Measurements from ENCODE around the gene ZDHHC11B. TPM values are rescaled to one million over a fixed set of nuclear protein-coding genes. Genes with fewer than 3 reads are reported as not detected.
"Not testable (repeated sequence)": the region's sequence is repeated elsewhere in the genome, so short reads cannot be mapped to it uniquely, and the experiment has no call there.

ZDHHC11B gene
- total RNA-seq, 4 donors from 2014 or later, result 0.39 to 2.1 (median 1.5) TPM; not detected in 1

DNA sequence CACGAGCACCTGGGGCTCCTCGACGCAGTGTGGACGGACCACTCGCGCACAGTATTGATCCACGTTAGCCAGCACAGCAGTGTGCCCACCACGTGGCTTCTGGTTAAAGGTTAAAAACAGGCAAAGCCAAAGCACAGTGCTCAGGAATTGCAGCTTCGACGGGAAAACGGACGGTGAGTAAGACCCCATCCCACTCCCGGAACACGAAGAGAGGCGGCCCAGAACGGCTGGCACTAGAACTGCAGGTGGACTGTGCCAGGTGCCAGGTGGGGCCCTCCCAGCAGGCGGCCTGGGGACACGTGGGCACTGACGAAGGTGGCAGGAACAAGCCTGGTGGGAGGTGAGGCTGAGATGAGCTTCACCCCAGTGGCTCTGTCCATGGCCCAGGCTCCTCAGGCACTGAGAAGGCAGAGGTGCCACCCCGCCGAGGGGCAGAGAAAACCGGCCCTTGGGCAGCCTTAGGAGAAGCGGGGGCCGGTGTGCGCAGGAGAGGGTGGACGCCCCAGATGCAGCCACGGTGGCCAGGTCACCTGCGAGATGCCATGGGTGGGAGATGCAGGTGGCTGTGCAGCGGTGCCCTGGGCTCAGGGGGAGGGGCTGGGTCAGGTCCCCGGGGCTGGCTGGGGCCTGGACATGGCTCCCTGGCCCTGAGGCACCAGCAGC, 96.0 kb downstream of the ZDHHC11B start:
- H3K27me3 ChIP-seq; H3K36me3 ChIP-seq; H3K4me1 ChIP-seq; H3K4me3 ChIP-seq; H3K27ac ChIP-seq; H3K9me3 ChIP-seq; DNase-seq (ENCODE audit: low spot score in 2 of 2): not testable (repeated sequence)
- WGBS, 2 donors, result 86 to 90% methylated on average over 12 to 29 of the region's 30 CpGs

DNA sequence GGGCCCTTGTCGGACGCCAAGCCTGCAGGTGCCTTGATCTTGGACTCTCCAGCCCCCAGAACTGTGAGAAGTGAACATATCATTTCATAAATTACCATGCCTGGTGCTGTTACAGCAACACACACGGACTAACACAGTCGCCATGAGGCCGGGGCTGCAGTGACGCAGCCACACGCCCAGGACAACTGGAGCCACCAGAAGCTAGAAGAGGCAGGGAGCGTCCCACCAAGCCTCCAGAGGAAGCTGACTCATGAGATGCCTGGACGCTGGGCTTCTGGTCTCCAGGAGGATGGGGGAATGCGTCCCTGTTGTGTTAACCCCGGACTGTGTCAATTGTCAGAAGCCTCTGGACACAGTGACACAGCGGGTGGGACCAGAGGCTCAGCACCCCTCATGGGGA, 97.6 kb downstream of the ZDHHC11B start:
- H3K27ac ChIP-seq; DNase-seq (ENCODE audit: low spot score in 2 of 2): not testable (repeated sequence)
- WGBS, 2 donors, result 75% methylated on average over 6 of the region's 12 CpGs; no CpG with 5 or more reads in 1 of the 2 donors

GRCh38 chr5:686172-686523, 98.4 kb downstream of the ZDHHC11B start:
- DNase-seq (ENCODE audit: low spot score in 2 of 2); H3K36me3 ChIP-seq; H3K9me3 ChIP-seq; H3K27ac ChIP-seq; H3K27me3 ChIP-seq; H3K4me1 ChIP-seq; H3K4me3 ChIP-seq: not testable (repeated sequence)
- 82 to 97% methylated on average over 9 to 11 of the region's 12 CpGs for WGBS, 2 donors

More for the DNA sequence above, 97.6 kb downstream of the ZDHHC11B start:
- not testable (repeated sequence) for H3K36me3 ChIP-seq, H3K27me3 ChIP-seq, H3K4me3 ChIP-seq, H3K9me3 ChIP-seq, H3K4me1 ChIP-seq

DNA sequence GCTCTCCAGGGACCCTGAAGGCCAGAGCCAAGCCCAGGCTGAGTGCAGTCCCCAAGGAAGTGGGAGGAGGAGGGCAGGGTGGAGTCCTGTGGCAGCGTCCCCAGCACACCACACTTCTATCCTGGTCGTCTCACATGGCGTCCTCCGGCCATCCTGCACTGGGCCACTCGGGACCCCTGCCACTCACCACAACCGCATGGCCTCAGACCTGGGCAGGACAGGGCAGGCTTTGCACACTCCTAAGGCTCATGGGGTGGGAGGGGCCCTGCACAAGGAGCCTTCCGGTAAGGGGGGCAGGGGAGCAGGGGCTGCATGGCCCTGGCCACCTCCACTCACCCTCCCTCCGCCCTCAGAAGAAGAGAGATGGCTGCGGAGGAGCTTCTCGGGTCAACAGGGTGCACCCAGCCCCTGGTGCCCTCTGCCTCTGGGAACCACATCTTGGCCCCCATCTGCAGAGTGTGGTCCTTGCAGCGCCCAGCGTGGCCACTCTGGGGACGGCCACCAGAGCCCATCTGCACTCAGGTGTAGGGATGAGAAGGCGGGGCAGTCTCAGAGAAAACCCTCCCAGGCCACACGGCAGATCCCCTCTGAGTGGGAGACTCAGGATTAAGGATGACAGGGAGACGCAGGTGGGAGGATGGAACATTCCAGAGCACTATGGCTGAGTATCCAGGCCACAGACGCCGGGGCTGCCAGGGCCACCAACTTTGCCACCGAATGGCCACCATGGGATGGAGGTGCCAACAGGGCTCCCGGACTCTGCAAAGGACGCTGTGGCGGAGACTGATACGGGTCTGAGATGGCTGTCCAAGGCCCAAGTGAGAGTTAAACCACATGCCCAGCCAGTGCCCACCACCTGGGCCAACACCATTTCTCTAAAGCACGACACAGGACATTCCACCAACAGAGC, 99.0 kb downstream of the ZDHHC11B start:
- TF ChIP-seq, protein P1, sequence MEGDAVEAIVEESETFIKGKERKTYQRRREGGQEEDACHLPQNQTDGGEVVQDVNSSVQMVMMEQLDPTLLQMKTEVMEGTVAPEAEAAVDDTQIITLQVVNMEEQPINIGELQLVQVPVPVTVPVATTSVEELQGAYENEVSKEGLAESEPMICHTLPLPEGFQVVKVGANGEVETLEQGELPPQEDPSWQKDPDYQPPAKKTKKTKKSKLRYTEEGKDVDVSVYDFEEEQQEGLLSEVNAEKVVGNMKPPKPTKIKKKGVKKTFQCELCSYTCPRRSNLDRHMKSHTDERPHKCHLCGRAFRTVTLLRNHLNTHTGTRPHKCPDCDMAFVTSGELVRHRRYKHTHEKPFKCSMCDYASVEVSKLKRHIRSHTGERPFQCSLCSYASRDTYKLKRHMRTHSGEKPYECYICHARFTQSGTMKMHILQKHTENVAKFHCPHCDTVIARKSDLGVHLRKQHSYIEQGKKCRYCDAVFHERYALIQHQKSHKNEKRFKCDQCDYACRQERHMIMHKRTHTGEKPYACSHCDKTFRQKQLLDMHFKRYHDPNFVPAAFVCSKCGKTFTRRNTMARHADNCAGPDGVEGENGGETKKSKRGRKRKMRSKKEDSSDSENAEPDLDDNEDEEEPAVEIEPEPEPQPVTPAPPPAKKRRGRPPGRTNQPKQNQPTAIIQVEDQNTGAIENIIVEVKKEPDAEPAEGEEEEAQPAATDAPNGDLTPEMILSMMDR (IDR thresholded peaks at IDR 0.05), result no peak
- TF ChIP-seq POLR2A (IDR thresholded peaks at IDR 0.05) (no peak), EP300 (IDR thresholded peaks at IDR 0.05) (no peak)
- Histone ChIP-seq H3K9me3 (no peaks in the 10 kb centered on the region), H3K36me3 (no peaks in the 10 kb centered on the region), H3K27me3 (no peaks in the 10 kb centered on the region), H3K4me3 (no peak overlapping the region), H3K4me1 (no peaks in the 10 kb centered on the region), H3K27ac (no peak overlapping the region)
- 84 to 92% methylated on average over 23 to 24 of the region's 24 CpGs for WGBS, 2 donors
- no peak for DNase-seq (ENCODE audit: low spot score in 2 of 2)

DNA sequence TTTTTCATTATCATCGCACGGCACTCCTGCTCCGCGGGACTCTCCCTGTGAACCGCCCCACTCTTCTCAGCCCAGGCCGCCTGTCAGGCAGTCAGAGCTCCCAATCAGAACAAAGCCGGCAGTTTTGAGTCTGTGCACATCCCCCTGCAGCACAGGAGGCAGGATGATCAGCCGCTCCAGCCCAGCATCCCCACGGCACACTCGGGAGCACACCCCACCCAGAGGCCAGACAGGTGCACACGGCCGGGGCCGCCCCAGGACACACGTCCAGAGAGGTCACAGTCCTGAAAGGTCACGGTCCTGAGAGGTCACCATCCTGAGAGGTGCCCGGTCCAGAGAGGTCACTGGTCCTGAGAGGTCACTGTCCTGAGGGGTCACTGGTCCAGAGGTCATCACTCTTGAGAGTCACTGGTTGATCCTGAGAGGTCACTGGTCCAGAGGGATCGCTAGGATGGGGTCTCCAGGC, 99.7 kb downstream of the ZDHHC11B start:
- Histone ChIP-seq H3K27me3 (no peaks in the 10 kb centered on the region), H3K36me3 (no peaks in the 10 kb centered on the region), H3K4me3 (no peak overlapping the region), H3K27ac (no peak overlapping the region), H3K9me3 (no peaks in the 10 kb centered on the region), H3K4me1 (no peaks in the 10 kb centered on the region)
- 79 to 90% methylated on average over 5 to 13 of the region's 17 CpGs for WGBS, 2 donors
- no peak for DNase-seq (ENCODE audit: low spot score in 2 of 2)
- TF ChIP-seq EP300 (IDR thresholded peaks at IDR 0.05), result no peak
- TF ChIP-seq, protein P1 (IDR thresholded peaks at IDR 0.05), result no peak
- TF ChIP-seq POLR2A (IDR thresholded peaks at IDR 0.05), result no peak

DNA sequence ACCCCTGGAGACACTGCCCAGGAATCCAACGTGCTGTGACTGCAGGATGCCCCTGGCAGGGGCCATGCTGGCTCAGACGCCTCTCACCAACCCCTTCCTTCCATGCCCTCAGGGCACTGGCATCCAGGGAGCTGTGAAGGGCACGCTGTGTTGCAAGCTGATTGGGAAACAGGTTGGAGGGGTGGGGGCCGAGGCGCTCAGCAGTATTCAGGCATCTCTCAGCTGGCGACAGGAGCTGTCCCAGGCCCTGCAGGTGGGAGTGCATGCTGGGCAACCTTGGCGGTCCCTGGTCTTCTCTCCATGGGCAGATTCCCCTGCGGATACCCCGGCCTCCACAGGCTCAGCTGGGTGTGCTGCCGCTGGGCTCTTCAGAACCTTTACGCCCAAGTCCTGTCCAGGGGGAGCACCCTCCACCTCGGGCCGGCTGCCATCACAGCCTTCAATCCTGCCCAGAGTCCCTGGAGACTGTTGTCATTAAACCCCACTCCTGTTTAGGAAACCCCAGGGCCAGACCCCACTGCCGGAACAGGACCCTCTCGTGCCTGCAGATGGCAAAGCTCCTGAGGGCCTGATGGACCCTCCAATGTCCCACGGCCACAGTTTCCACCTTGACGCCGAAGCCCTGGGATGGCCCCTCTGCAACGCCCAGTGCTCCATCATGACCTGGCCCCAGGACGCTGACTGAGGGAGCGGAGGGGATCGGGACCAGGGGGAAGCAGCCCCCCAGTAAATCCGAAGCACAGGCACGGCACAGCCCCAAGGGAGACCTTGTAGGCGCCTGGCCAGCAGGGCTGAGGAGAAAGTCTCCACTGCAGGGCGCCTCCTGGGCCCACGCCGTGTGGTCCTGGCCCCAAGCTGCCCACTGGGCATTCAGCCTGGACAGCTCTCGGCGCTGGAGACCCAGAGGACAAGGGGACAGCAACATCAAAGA, 100.7 kb downstream of the ZDHHC11B start:
- Histone ChIP-seq H3K27me3 (no peaks in the 10 kb centered on the region), H3K9me3 (no peaks in the 10 kb centered on the region), H3K27ac (no peak overlapping the region), H3K4me1 (no peaks in the 10 kb centered on the region), H3K36me3 (no peaks in the 10 kb centered on the region), H3K4me3 (no peak overlapping the region)
- DNase-seq (ENCODE audit: low spot score in 2 of 2), result no peak
- TF ChIP-seq, protein P1 (IDR thresholded peaks at IDR 0.05), result no peak
- TF ChIP-seq POLR2A (IDR thresholded peaks at IDR 0.05), result no peak
- no peak for TF ChIP-seq EP300 (IDR thresholded peaks at IDR 0.05)
- WGBS, 2 donors, result 80 to 81% methylated on average over 16 to 29 of the region's 30 CpGs

DNA sequence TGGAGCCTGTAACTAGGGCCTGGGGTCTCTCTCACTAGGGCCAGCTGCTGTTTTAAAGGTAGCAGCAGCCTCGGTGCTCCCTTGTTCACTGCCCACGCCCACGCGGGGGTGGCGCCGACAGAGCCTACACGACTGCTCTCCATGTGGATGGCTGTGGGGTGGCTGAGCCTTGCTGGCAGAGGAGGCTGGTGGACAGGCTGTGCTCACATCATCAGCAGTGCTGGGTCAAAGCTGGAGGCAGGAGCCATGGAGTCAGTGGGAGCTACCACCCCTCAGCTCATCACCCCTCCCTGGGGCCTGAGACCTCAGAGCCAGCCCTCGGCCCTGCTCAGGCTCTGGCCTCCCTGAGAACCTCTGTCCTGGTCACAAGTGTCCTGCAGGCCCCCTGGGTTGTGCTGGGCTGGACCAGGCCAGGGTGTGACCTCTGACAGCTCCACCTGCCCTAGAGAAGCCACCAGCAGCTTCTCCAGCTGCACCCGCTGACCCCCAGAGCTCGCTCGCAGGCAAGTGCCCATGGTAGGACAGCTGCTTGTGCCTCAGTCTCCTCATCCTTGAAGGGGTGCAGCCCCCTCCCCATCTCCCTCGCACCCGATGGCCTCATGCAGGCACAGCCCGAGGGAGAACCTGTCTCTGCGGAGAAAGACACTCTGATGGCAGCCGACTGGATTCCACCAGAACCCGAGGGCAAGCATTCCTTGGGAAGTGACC, 101.7 kb downstream of the ZDHHC11B start:
- 72 to 90% methylated on average over 9 to 16 of the region's 17 CpGs for WGBS, 2 donors
- not testable (repeated sequence) for H3K27ac ChIP-seq; H3K36me3 ChIP-seq; H3K4me1 ChIP-seq; H3K4me3 ChIP-seq; H3K9me3 ChIP-seq; DNase-seq (ENCODE audit: low spot score in 2 of 2); H3K27me3 ChIP-seq

DNA sequence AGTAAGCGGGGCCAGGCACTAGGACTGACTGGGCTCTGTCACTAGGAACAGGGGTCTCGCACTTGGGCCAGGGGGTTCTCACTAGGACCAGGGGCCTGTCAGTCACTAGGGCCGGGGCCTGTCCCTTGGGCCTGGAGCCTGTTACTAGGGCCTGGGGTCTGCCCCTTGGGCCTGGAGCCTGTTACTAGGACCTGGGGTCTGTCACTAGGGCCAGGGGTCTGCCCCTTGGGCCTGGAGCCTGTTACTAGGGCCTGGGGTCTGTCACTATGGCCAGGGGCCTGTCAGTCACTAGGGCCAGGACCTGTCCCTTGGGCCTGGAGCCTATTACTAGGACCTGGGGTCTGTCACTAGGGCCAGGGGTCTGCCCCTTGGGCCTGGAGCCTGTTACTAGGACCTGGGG, 102.3 kb downstream of the ZDHHC11B start:
- H3K9me3 ChIP-seq; H3K4me3 ChIP-seq; H3K27ac ChIP-seq; H3K36me3 ChIP-seq; DNase-seq (ENCODE audit: low spot score in 2 of 2); H3K27me3 ChIP-seq; H3K4me1 ChIP-seq: not testable (repeated sequence)
- 100% methylated on average over 1 of the region's 3 CpGs; no CpG with 5 or more reads in 1 of the 2 donors for WGBS, 2 donors

All from tibial nerve (tissue), 4 donors.